ENCODE data around the gene MYT1. TPM values are rescaled to one million over a fixed set of nuclear protein-coding genes. Genes with fewer than 3 reads are reported as not detected.

The MYT1 gene
- total RNA-seq, 2 donors from 2014 or later = 0.19 to 0.22 TPM

DNA sequence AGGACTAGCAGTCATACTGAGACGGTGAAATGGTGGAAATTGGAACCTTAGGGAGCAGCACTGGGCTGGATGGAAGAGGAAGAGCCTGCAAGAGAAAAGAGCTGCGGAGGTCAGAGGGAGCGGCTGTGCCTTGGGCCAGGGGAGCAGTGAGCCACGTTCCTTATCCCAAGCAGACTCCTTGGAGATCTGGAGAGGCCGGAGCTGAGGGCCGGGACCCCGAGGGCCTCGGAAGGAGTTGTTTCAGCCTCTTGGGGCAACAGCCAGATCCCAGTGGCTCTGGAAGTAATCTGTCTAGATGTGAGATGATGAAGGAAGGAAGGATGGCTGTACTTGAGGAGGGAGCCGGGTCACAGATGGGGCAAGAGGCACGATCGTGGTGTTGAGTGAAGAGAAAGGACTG lies 107.4 kb downstream of the MYT1 start:
- H3K36me3 ChIP-seq = peaks cover 5% of the 10 kb centered on the region
- no peak for TF ChIP-seq CTCF (IDR thresholded peaks at IDR 0.05)
- H3K4me3 ChIP-seq = no peak overlapping the region
- H3K9me3 ChIP-seq = no peaks in the 10 kb centered on the region
- intact Hi-C loops (cut with DNase I) = no loop called here
- H3K4me1 ChIP-seq = no peaks in the 10 kb centered on the region
- no peaks in the 10 kb centered on the region for H3K27me3 ChIP-seq
- H3K9ac ChIP-seq (ENCODE audit: low read depth in 2 of 2, low read length in 2 of 2) = no peak overlapping the region
- H3K27ac ChIP-seq = no peak overlapping the region
- no peak for DNase-seq

- Histone ChIP-seq H3K27ac (no peak overlapping the region), H3K9me3 (no peaks in the 10 kb centered on the region), H3K4me1 (no peaks in the 10 kb centered on the region), H3K4me3 (no peak overlapping the region), H3K27me3 (no peaks in the 10 kb centered on the region), H3K36me3 (peaks cover 2% of the 10 kb centered on the region), H3K9ac (ENCODE audit: low read depth in 2 of 2, low read length in 2 of 2) (no peak overlapping the region)
- TF ChIP-seq CTCF (IDR thresholded peaks at IDR 0.05) = no peak
- no peak for DNase-seq
- intact Hi-C loops (cut with DNase I) = no loop called here
Measured at GRCh38 chr20:64273109-64273508, 108.9 kb downstream of the MYT1 start.

DNA sequence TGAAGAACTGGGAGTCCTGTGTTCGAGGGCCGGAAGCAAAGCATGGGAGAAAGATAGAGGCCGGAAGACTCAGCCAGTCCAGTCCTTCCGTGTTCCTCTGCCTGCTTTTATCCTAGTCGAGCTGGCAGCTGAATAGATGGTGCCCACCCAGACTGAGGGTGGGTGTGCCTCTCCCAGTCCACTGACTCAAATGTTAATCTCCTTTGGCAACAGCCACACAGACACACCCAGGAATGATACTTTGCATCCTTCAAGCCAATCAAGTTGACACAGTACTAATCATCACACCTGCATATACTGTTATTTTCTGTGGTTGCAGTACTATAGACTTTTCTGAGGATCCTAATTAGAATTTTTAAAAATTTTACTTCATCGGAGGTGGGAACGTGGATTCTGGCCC lies 112.6 kb downstream of the MYT1 start:
- H3K36me3 ChIP-seq = no peaks in the 10 kb centered on the region
- H3K27me3 ChIP-seq = no peaks in the 10 kb centered on the region
- H3K9ac ChIP-seq (ENCODE audit: low read depth in 2 of 2, low read length in 2 of 2) = no peak overlapping the region
- no peak for TF ChIP-seq CTCF (IDR thresholded peaks at IDR 0.05)
- no peak overlapping the region for H3K4me3 ChIP-seq
- no peaks in the 10 kb centered on the region for H3K4me1 ChIP-seq
- no peak overlapping the region for H3K27ac ChIP-seq
- no peaks in the 10 kb centered on the region for H3K9me3 ChIP-seq
- no peak for DNase-seq
- intact Hi-C loops (cut with DNase I) = no loop called here

DNA sequence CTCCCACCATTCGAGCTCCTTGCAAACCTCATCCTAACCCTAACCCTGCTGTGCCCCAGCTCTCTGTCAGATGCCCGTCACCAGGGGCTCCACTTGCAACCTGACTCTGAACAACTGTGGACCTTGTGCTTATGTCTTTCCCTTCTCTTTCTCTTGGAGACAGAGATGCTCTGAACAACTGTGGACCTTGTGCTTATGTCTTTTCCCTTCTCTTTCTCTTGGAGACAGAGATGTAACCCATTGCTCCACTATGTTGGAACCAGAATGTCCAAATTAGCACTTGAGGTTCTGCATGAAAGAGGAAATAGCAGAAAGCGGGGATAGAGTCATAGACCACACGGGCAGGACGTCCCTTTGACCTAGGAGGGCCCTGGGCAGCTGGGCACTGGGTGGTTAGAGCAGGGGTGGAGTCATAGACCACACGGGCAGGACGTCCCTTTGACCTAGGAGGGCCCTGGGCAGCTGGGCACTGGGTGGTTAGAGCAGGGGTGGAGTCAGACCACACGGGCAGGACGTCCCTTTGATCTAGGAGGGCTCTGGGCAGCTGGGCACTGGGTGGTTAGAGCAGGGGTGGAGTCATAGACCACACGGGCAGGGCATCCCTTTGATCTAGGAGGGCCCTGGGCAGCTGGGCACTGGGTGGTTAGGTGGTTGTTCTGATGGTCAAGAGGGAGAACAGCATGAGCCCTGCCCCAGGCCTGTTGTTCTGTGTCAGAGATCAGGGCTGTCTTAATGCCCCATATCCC lies 113.5 kb downstream of the MYT1 start:
- intact Hi-C loops (cut with DNase I) = no loop called here
- TF ChIP-seq CTCF (IDR thresholded peaks at IDR 0.05) = no peak
- Histone ChIP-seq H3K9me3 (no peaks in the 10 kb centered on the region), H3K27ac (no peak overlapping the region), H3K4me3 (no peak overlapping the region), H3K36me3 (no peaks in the 10 kb centered on the region), H3K9ac (ENCODE audit: low read depth in 2 of 2, low read length in 2 of 2) (no peak overlapping the region), H3K27me3 (no peaks in the 10 kb centered on the region), H3K4me1 (no peaks in the 10 kb centered on the region)
- DNase-seq = no peak

GRCh38 chr20:64278317-64278681 lies 114.0 kb downstream of the MYT1 start:
- no peak for DNase-seq
- no peaks in the 10 kb centered on the region for H3K27me3 ChIP-seq
- intact Hi-C loops (cut with DNase I) = no loop called here
- H3K27ac ChIP-seq = no peak overlapping the region
- no peaks in the 10 kb centered on the region for H3K36me3 ChIP-seq
- TF ChIP-seq CTCF (IDR thresholded peaks at IDR 0.05) = no peak
- no peak overlapping the region for H3K9ac ChIP-seq (ENCODE audit: low read depth in 2 of 2, low read length in 2 of 2)
- H3K4me3 ChIP-seq = no peak overlapping the region
- H3K4me1 ChIP-seq = no peaks in the 10 kb centered on the region
- H3K9me3 ChIP-seq = no peaks in the 10 kb centered on the region

Measured in colonic mucosa (tissue), 4 donors.